ENCODE data around the gene UBE2G1.

The UBE2G1 gene

DNA sequence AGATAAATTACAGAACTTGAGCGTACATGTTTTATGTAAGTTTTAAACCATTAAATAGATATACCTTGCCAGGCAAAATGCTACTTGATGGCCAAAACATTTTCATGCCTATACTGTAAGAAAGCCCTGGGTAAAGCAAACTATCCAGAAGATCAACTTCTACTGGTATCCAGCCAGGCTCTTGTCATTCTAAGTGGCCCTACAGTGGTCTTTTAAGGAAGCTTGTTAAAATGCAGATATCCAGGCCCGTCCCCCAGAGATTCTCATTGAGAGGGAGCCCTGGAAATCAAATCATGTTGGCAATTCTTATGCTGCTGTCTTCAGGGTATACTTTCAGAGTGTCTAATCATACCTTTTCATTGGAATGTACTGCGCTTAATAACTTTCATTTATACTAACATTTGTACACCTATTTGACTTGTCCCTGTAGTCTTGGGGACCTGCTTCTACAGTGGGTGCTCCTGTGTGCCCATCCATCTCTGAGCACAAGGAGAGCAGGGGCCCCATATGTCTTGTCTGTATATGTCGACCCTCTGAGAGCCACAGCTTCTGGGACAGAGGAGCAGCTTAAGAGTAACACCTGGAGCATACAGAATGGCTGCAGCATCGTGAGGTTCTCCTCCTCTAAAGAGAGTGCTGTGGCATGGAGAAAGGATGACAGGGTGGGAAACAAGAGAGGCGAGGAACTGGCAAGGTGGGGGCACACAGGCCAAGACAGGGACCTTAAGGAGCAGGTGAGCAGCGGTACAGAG is 59.1 kb downstream of the UBE2G1 start:
- no peak overlapping the region for H3K4me3 ChIP-seq (ENCODE audit: severe bottlenecking)

DNA sequence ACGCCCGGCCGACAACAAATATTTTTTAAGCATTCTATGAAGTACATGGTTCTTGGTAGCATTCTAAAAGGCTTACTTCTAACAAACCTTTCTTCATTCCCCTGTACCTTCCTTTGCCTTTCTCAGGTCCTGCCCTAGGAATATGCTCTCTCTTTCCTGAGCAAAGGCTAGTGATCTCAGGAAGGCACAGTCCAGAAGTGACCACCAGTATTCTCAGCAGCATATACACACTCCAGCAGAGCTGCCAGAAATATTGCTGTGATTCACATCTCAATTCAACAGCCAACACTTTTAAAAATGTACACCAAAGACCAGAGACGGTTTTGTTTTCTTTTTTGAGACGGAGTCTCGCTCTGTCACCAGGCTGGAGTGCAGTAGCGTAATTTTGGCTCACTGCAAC is 61.3 kb downstream of the UBE2G1 start:
- Histone ChIP-seq H3K4me3 (ENCODE audit: severe bottlenecking) (no peak overlapping the region), H3K9me3 (ENCODE audit: severe bottlenecking) (no peaks in the 10 kb centered on the region), H3K27me3 (ENCODE audit: insufficient read depth, poor library complexity, severe bottlenecking) (no peaks in the 10 kb centered on the region), H3K4me1 (ENCODE audit: insufficient read depth, poor library complexity, severe bottlenecking) (no peaks in the 10 kb centered on the region), H3K27ac (ENCODE audit: poor library complexity, severe bottlenecking) (no peak overlapping the region), H3K36me3 (ENCODE audit: low read depth) (peaks cover 49% of the 10 kb centered on the region)
- ATAC-seq (ENCODE audit: low read depth): no peak
- DNase-seq (ENCODE audit: low spot score): no peak
- TF ChIP-seq, protein P1, sequence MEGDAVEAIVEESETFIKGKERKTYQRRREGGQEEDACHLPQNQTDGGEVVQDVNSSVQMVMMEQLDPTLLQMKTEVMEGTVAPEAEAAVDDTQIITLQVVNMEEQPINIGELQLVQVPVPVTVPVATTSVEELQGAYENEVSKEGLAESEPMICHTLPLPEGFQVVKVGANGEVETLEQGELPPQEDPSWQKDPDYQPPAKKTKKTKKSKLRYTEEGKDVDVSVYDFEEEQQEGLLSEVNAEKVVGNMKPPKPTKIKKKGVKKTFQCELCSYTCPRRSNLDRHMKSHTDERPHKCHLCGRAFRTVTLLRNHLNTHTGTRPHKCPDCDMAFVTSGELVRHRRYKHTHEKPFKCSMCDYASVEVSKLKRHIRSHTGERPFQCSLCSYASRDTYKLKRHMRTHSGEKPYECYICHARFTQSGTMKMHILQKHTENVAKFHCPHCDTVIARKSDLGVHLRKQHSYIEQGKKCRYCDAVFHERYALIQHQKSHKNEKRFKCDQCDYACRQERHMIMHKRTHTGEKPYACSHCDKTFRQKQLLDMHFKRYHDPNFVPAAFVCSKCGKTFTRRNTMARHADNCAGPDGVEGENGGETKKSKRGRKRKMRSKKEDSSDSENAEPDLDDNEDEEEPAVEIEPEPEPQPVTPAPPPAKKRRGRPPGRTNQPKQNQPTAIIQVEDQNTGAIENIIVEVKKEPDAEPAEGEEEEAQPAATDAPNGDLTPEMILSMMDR (IDR thresholded peaks at IDR 0.05; ENCODE audit: poor library complexity, severe bottlenecking): no peak

More for the DNA sequence above, 59.1 kb downstream of the UBE2G1 start:
- Histone ChIP-seq H3K27ac (ENCODE audit: poor library complexity, severe bottlenecking) (no peak overlapping the region), H3K27me3 (ENCODE audit: insufficient read depth, poor library complexity, severe bottlenecking) (no peaks in the 10 kb centered on the region), H3K9me3 (ENCODE audit: severe bottlenecking) (no peaks in the 10 kb centered on the region), H3K4me1 (ENCODE audit: insufficient read depth, poor library complexity, severe bottlenecking) (no peaks in the 10 kb centered on the region), H3K36me3 (ENCODE audit: low read depth) (peaks cover 40% of the 10 kb centered on the region)
- ATAC-seq (ENCODE audit: low read depth) (no peak), DNase-seq (ENCODE audit: low spot score) (no peak)
- TF ChIP-seq, protein P1 (IDR thresholded peaks at IDR 0.05; ENCODE audit: poor library complexity, severe bottlenecking): no peak

DNA sequence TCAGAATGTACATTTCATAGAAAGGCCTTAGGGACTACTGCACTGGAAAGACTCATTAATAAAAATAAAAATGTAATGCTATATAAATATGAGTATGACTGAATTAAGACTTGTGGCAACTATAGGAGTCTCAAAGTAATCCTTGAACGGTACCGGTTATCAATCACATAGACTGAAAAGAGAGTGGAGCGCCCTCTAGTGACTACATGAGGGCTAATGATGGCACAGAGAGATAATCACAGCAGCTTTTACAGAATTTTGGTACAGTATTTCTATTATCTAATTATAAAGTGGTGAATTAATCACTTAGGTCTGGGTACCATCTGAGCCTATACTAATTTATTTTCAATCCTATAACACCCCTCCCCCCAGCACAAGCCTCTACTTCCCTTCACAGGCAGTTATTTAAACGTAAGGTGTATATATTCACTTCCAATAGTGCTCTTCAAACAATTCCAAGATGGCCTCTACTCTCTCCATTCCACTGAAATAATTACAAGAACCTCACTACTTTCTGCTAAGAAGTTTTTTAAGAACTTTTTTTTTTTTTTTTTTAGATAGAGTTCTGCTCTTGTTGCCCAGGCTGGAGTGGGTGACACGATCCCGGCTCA is 62.0 kb downstream of the UBE2G1 start:
- no peaks in the 10 kb centered on the region for H3K4me1 ChIP-seq (ENCODE audit: insufficient read depth, poor library complexity, severe bottlenecking)
- peaks cover 49% of the 10 kb centered on the region for H3K36me3 ChIP-seq (ENCODE audit: low read depth)
- H3K9me3 ChIP-seq (ENCODE audit: severe bottlenecking): no peaks in the 10 kb centered on the region
- TF ChIP-seq, protein P1 (IDR thresholded peaks at IDR 0.05; ENCODE audit: poor library complexity, severe bottlenecking): peak; percentile 92
- no peak overlapping the region for H3K4me3 ChIP-seq (ENCODE audit: severe bottlenecking)
- no peak overlapping the region for H3K27ac ChIP-seq (ENCODE audit: poor library complexity, severe bottlenecking)
- ATAC-seq (ENCODE audit: low read depth) (peak; percentile 67; the same call in 2 of the 3 replicates), DNase-seq (ENCODE audit: low spot score) (no peak)
- H3K27me3 ChIP-seq (ENCODE audit: insufficient read depth, poor library complexity, severe bottlenecking): no peaks in the 10 kb centered on the region

DNA sequence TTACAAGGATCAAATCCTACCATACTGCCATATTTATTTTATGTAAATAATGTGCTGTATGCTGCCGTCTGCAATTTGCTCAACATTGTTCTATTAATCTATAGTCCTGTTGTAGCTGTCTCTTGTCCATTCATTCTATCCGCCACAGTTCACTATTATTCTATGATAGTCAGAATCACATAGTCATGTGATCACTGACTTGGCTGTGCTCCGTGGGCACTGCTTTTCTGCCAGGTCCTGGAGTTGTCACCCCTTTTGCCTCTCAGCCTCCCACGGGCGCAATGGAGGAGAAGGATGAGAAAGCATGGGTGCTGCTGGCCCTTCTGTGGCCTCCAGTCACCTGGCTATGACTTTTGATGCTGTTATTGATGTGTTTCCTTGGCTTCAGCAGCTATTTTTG is 65.4 kb downstream of the UBE2G1 start:
- TF ChIP-seq, protein P1 (IDR thresholded peaks at IDR 0.05; ENCODE audit: poor library complexity, severe bottlenecking): no peak
- no peak for DNase-seq (ENCODE audit: low spot score)
- ATAC-seq (ENCODE audit: low read depth): no peak
- H3K9me3 ChIP-seq (ENCODE audit: severe bottlenecking): no peaks in the 10 kb centered on the region
- H3K27me3 ChIP-seq (ENCODE audit: insufficient read depth, poor library complexity, severe bottlenecking): no peaks in the 10 kb centered on the region
- no peak overlapping the region for H3K27ac ChIP-seq (ENCODE audit: poor library complexity, severe bottlenecking)
- no peak overlapping the region for H3K4me3 ChIP-seq (ENCODE audit: severe bottlenecking)
- no peaks in the 10 kb centered on the region for H3K4me1 ChIP-seq (ENCODE audit: insufficient read depth, poor library complexity, severe bottlenecking)
- peaks cover 49% of the 10 kb centered on the region for H3K36me3 ChIP-seq (ENCODE audit: low read depth)

DNA sequence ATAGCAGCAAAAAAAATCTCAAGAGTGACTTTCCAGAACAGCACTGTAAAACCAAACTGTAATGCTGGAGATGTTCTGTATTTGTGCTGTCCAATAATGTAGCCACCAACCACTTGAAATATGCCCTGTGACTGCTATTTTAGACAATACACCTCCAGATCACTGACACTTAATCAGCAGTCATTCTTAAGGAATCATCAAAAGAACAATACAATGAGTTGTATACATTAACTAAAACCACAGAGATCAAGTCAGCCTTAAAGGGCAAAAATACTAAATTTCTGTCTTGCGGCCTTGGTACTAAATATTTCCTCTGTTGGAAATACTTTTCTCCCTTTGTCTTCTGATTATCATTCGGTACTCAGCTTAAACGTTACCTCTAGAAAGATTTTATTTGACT is 69.1 kb downstream of the UBE2G1 start:
- Histone ChIP-seq H3K27ac (ENCODE audit: poor library complexity, severe bottlenecking) (no peak overlapping the region), H3K36me3 (ENCODE audit: low read depth) (peaks cover 49% of the 10 kb centered on the region), H3K4me3 (ENCODE audit: severe bottlenecking) (no peak overlapping the region), H3K9me3 (ENCODE audit: severe bottlenecking) (no peaks in the 10 kb centered on the region), H3K4me1 (ENCODE audit: insufficient read depth, poor library complexity, severe bottlenecking) (no peaks in the 10 kb centered on the region), H3K27me3 (ENCODE audit: insufficient read depth, poor library complexity, severe bottlenecking) (no peaks in the 10 kb centered on the region)
- ATAC-seq (ENCODE audit: low read depth): no peak
- TF ChIP-seq, protein P1 (IDR thresholded peaks at IDR 0.05; ENCODE audit: poor library complexity, severe bottlenecking): no peak
- DNase-seq (ENCODE audit: low spot score): no peak

All from RWPE2 (cell line).